Mesothelial cell of epicardium (in vitro differentiated cells): ENCODE measurements around the gene HERC4. TPM values are rescaled to one million over a fixed set of nuclear protein-coding genes. Genes with fewer than 3 reads are reported as not detected.
"Not testable (repeated sequence)": the region's sequence is repeated elsewhere in the genome, so short reads cannot be mapped to it uniquely, and the experiment has no call there.

ENCODE experiments used
- DNase-seq, 2 experiments: peaks; one replicate each; pipeline ENCODE4 v3.0.0; 2021; ENCODE audit warnings: low spot score in 2 of 2; ENCODE audit not compliant: unreplicated experiment in 2 of 2
- H3K27ac Mint-ChIP-seq: 2 replicates; pipeline ENCODE4 v1.8.0; 2021; ENCODE audit warnings: mixed read lengths
- H3K27me3 Mint-ChIP-seq: 2 replicates; pipeline ENCODE4 v1.8.0; 2021; ENCODE audit warnings: low read depth, mixed read lengths
- H3K36me3 Mint-ChIP-seq: 2 replicates; pipeline ENCODE4 v1.8.0; 2021; ENCODE audit warnings: mixed read lengths
- H3K4me1 Mint-ChIP-seq: 2 replicates; pipeline ENCODE4 v1.8.0; 2021; ENCODE audit warnings: mixed read lengths
- H3K4me3 Mint-ChIP-seq: 2 replicates; pipeline ENCODE4 v1.8.0; 2021; ENCODE audit warnings: mild to moderate bottlenecking, moderate library complexity, mixed read lengths
- H3K9me3 Mint-ChIP-seq: 2 replicates; pipeline ENCODE4 v1.8.0; 2021; ENCODE audit warnings: mixed read lengths
- CTCF ChIP-seq: fragments of 200-600 bp; sonication (generic); IDR thresholded peaks from one replicate; pipeline ENCODE4 v1.5.0; 2021; ENCODE audit warnings: antibody characterized with exemption; ENCODE audit not compliant: unreplicated experiment
- total RNA-seq: library from RNA; stranded (reverse); gene quantifications from 3 replicates; pipeline ENCODE4 v1.2.1, GENCODE V29; 2021

Gene HERC4
- total RNA-seq, 1 donor from 2014 or later: 56.2 TPM

- H3K36me3 Mint-ChIP-seq: peaks cover 38% of the 10 kb centered on the region
- H3K27ac Mint-ChIP-seq: no peak overlapping the region
- no peaks in the 10 kb centered on the region for H3K4me1 Mint-ChIP-seq
- no peak overlapping the region for H3K4me3 Mint-ChIP-seq
- no peak for DNase-seq
- no peaks in the 10 kb centered on the region for H3K27me3 Mint-ChIP-seq
- TF ChIP-seq CTCF: no peak
- H3K9me3 Mint-ChIP-seq: peaks cover 9% of the 10 kb centered on the region
Measured at GRCh38 chr10:68010426-68010940, 64.6 kb downstream of the HERC4 start.

GRCh38 chr10:68007356-68007755, 67.7 kb downstream of the HERC4 start:
- DNase-seq: no peak
- Mint-ChIP-seq H3K27ac (no peak overlapping the region), H3K4me1 (no peaks in the 10 kb centered on the region), H3K9me3 (peaks cover 30% of the 10 kb centered on the region), H3K4me3 (no peak overlapping the region), H3K27me3 (no peaks in the 10 kb centered on the region), H3K36me3 (peaks cover 58% of the 10 kb centered on the region)
- no peak for TF ChIP-seq CTCF

GRCh38 chr10:68001539-68001938, 73.5 kb downstream of the HERC4 start:
- no peak for TF ChIP-seq CTCF
- no peaks in the 10 kb centered on the region for H3K4me1 Mint-ChIP-seq
- peaks cover 39% of the 10 kb centered on the region for H3K36me3 Mint-ChIP-seq

GRCh38 chr10:68001000-68001399, 74.1 kb downstream of the HERC4 start:
- DNase-seq: no peak
- H3K9me3 Mint-ChIP-seq: peaks cover 20% of the 10 kb centered on the region
- H3K27me3 Mint-ChIP-seq: no peaks in the 10 kb centered on the region
- H3K27ac Mint-ChIP-seq: no peak overlapping the region
- H3K36me3 Mint-ChIP-seq: peaks cover 37% of the 10 kb centered on the region
- no peak for TF ChIP-seq CTCF
- H3K4me3 Mint-ChIP-seq: no peak overlapping the region
- no peaks in the 10 kb centered on the region for H3K4me1 Mint-ChIP-seq

More at GRCh38 chr10:68001539-68001938, 73.5 kb downstream of the HERC4 start:
- Mint-ChIP-seq H3K4me3 (no peak overlapping the region), H3K27ac (no peak overlapping the region), H3K9me3 (peaks cover 20% of the 10 kb centered on the region), H3K27me3 (no peaks in the 10 kb centered on the region)
- no peak for DNase-seq

- TF ChIP-seq CTCF: no peak
- H3K4me3 Mint-ChIP-seq: no peak overlapping the region
- H3K27me3 Mint-ChIP-seq: no peaks in the 10 kb centered on the region
- H3K36me3 Mint-ChIP-seq: peaks cover 42% of the 10 kb centered on the region
- no peaks in the 10 kb centered on the region for H3K9me3 Mint-ChIP-seq
- H3K4me1 Mint-ChIP-seq: no peaks in the 10 kb centered on the region
- DNase-seq: no peak
- H3K27ac Mint-ChIP-seq: no peak overlapping the region
Measured at GRCh38 chr10:67990093-67990492, 85.0 kb downstream of the HERC4 start.

- no peak overlapping the region for H3K4me3 Mint-ChIP-seq
- peaks cover 42% of the 10 kb centered on the region for H3K36me3 Mint-ChIP-seq
- H3K27ac Mint-ChIP-seq: no peak overlapping the region
- H3K4me1 Mint-ChIP-seq: no peaks in the 10 kb centered on the region
- H3K27me3 Mint-ChIP-seq: no peaks in the 10 kb centered on the region
- no peak for DNase-seq
- TF ChIP-seq CTCF: no peak
- no peaks in the 10 kb centered on the region for H3K9me3 Mint-ChIP-seq
Measured at GRCh38 chr10:67988606-67989005, 86.5 kb downstream of the HERC4 start.

GRCh38 chr10:67982603-67983002, 92.5 kb downstream of the HERC4 start:
- not testable (repeated sequence) for H3K27me3 Mint-ChIP-seq, H3K27ac Mint-ChIP-seq, DNase-seq, H3K4me1 Mint-ChIP-seq, H3K9me3 Mint-ChIP-seq, H3K4me3 Mint-ChIP-seq
- peaks cover 62% of the 10 kb centered on the region for H3K36me3 Mint-ChIP-seq
